Measurements from ENCODE around the gene CD101. TPM values are rescaled to one million over a fixed set of nuclear protein-coding genes. Genes with fewer than 3 reads are reported as not detected.
A peak's percentile ranks its signal among the peaks of the same experiment; 100 is the strongest.

CD101 gene
- polyA plus RNA-seq, 1 donor = 7.9 TPM

DNA sequence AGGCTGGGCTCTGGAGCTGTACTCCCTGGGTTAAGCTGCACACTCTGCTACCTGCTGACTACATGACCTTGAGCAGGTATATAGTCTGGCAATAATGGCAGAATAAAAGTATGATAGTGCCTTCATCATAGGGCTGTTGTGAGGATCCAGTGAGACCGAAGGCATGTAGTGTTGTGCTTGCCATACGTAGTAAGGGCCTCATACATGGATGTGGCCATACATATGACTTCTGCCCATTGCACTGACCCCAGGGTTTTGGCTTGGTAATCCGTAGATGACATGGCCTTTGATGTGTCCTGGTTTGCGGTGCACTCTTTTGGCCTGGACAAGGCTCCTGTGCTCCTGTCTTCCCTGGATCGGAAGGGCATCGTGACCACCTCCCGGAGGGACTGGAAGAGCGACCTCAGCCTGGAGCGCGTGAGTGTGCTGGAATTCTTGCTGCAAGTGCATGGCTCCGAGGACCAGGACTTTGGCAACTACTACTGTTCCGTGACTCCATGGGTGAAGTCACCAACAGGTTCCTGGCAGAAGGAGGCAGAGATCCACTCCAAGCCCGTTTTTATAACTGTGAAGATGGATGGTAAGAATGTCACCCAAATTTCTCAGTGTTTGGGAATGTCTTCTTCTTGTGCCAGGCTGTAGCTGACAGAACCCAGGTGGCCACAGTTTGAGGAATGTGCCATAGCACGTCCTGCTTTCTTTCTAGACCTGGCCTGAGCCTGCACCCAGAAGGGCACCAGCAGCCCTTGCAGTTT lies 17.0 kb upstream of the CD101 start:
- DNase-seq = no peak

DNA sequence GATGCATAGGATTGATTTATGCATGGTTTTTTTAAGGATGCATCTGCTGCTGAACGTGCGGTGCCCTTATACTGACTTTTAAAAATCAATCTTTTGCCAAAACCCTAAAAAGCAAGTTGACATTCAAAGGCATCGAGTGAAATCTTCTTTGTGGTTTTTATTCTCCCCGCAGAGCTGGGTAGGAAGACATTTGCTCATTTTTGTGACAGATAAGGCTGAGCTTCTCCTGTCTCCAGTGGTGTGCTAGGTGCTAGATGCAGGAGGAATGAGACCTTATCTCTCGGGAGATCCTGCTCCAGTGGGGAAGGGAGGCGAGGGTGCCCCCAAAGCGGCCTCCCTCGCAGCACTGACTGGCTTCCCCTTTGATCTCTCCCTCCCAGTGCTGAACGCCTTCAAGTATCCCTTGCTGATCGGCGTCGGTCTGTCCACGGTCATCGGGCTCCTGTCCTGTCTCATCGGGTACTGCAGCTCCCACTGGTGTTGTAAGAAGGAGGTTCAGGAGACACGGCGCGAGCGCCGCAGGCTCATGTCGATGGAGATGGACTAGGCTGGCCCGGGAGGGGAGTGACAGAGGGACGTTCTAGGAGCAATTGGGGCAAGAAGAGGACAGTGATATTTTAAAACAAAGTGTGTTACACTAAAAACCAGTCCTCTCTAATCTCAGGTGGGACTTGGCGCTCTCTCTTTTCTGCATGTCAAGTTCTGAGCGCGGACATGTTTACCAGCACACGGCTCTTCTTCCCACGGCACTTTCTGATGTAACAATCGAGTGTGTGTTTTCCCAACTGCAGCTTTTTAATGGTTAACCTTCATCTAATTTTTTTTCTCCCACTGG lies 14.9 kb upstream of the CD101 start:
- DNase-seq = no peak

DNA sequence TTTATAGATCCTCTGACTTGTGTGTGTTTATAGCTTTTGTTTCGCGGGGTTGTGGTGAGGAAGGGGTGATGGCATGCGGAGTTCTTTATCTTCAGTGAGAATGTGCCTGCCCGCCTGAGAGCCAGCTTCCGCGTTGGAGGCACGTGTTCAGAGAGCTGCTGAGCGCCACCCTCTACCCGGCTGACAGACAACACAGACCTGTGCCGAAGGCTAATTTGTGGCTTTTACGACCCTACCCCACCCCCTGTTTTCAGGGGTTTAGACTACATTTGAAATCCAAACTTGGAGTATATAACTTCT lies 14.4 kb upstream of the CD101 start:
- no peak for DNase-seq

DNA sequence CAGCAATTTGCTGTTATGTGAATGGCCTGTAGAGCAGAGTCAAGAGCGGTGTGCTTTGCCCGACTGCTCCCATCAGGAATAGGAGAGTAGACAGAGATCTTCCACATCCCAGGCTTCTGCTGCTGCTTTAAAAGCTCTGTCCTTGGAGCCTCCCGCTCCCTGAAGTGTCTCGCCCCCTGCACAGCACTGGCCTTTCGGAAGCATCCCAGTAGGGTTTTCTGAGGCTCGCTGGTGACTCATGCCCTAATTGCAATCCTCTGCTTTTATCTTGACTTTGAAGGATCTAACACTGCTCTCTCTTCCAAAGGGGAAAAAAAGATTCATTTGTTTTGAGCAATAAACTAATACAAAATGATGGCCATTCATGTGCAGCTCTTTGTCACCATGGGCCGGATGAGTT lies 13.3 kb upstream of the CD101 start:
- no peak for DNase-seq

DNA sequence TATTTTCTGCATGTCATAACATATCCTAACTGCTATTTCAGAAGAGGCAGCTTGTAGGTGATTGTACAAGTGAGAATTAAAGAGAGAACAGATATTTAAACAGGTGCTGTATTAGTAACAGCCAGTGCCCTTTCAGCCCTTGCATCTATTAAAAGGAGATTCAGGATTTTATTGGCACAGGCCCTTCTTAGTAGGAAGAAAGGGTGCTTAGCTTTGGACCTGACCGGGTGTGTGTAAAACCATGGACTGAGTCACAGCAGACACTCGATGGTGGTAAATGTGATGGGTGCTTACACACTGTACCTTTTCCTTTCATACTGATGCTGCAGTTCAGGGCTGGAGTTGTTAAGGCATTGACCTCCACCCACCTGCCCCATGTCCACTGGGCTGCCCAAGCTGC lies 12.7 kb upstream of the CD101 start:
- DNase-seq = no peak

DNA sequence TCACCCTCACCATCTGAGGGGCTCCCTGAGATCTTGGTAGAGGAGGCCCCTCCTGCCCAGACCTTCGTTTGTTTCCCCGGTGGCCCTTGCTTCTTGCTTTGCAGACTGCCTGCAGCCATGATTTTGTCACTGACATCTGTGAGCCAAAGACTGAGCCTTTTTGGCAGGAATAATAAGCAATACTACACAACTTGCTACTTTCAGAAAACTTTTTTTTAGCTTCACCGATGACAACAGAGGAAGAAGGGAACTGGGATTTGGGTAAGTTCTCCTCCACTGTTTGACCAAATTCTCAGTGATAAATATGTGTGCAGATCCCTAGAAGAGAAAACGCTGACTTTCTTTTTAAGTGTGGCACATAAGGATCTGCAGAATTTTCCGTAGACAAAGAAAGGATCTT lies 11.7 kb upstream of the CD101 start:
- peak; percentile 59 for DNase-seq

DNA sequence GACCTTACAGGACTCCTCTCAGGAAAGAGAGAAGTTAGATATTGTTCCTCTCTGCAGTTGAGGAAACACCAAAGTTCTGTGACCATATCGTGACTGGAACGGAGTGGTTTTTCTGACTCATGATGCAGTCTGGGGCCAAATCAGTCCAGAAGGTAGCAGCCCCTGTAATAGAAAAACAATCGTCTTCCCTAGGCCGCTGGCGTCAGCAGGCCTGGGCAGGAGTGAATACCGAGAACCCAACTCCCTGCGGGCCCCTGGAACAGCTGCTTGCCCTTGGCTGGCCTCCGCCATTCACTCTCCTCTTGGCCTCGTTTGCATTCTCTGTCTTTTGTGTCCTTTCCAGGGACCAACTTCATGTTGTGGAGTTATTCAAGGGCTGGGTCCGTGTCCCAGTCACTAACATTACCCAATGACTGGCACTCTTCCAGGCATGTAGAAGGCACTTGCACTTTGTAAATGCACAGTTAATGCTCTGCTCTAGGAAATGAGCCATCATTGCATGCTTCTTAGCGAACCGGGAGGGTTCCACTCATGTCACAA lies 10.9 kb upstream of the CD101 start:
- peak; percentile 77 for DNase-seq

DNA sequence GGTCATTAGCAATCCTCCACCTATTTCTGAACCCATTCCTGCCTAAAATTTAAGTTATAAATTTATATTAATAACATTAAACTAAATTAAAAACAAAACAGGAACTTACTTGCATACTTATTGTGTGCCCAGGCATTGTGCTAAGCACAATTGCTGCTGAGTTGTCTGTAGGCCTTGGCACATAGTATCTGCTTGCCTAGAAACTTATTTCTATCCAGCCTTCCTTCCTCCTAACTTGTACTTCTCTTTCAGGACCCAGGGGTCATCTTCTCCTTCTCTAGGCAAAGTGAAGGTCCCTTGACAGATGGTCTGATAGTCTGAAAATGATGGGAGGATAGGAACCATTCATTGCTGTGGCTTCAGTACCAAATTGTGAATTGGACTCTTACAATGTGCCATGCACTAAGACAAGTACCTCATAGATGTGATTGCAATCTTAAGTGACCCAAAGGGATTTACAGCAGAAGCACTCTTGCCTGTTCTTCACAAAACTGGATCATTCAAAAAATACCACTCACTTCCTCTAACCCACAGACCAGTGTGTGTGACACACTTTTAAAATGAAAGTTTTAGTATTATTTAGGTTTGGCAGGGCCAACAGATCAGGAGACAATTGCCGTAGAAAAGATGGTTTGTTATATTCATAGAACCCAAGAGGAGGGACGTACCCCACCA lies 10.3 kb upstream of the CD101 start:
- no peak for DNase-seq

DNA sequence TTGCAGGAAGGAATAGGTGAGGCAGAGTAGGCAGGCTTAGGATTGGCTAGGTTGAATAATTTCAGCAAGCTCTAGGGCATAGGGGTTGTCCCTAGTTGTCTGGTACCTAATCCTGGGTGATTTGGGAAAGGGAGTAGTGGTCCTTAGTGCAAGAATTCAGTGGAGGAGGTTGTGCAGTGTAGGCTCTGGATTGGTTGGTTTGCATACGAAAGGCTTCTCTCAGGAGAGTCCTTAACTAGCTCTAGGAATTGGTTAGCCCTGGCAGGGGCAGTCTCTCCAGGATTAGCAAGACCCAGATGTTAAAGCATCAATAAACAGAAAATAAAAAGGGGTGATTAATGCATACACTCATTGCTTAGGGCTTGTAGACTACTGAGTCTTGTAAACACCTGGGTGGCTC lies 9.6 kb upstream of the CD101 start:
- no peak for DNase-seq

DNA sequence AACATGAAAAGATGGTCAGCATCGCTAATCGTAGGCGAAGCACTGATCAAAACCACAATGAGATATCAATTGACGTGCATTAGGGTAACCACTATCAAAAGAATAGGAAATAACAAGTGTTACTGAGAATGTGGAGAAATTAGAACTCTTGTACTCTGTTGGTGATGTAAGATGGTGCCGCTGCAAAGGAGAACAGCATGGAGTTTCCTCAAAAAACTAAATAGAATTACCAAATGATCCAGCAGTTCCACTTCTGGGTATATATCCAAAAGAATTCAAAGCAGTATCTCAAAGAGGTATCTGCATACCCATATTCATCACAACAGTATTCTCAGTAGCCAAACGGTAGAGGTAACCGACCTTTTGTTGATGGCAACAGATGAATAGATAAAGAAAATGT lies 8.3 kb upstream of the CD101 start:
- DNase-seq = no peak

DNA sequence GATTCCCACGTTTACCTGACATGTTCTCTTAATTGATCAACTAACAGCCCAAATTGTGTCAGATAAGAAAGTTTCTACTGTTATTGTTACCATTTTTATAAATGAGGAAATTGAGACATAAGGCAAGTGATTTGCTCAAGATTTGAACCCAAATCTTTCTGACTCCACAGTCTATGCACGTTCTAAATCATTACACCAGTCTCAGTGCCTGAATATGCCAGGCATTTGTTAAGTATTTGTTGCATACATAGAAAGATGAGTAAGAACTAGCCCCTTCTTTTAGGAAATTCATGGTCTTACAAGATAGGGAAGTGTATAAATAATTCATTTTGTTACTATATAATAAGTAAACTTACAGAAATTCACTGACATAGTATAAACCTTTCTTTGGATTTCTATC lies 7.1 kb upstream of the CD101 start:
- DNase-seq = no peak

DNA sequence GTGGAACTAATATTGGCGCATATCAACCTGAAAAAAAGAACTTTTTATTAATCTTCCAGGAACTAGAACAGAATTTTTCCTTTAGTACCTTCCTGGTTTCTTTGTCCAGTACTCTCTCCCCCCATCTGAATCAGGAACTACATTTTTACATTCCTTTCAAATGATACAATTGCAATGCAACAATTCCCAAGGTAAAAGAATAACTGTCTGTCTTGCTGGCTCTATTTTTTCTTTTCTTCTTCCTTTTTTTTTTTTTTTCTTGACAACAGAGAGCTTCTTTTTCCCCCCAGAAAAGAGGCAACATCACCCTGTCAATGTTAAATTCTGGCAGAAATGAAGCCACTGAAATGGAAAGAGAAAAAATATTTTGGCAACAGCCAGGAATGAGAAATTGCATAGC lies 4.5 kb upstream of the CD101 start:
- no peak for DNase-seq

DNA sequence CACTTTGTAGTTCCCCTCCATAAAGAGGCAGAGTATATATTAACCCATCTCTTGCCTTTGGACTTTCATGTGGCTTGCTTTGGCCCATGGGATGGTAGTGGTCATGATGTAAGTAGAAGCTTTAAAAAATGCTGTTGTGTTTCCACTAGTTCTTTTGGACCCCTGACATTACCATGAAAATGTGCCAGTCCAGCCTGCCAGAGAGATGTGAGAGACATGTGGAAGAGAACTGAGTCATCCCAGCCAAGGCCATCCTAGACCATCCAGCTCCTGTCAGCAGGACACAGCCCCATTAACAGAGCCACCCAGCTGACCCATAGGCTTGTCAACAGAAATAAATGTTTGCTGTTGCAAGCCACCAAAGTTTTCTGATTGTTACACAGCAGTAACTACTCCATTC lies 3.9 kb upstream of the CD101 start:
- DNase-seq = no peak

DNA sequence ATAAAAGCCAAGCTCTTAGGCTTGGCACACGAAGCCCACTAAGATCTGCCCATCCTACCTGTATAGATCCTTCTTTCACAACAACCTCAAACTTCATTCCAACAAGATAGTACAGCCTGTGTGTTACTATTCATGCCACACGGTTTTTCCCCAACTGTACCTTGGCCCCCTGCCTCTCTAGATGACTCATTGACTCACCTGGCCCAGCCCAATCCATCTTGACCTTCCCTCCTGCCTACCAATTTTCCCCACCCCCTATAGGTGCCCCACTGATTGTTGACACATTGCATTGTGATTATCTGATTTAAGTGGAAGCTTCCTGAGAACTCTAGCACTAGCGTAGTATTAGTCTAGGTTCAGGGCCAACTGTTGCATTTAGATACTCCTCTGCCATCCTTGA lies 2.0 kb upstream of the CD101 start:
- no peak for DNase-seq

DNA sequence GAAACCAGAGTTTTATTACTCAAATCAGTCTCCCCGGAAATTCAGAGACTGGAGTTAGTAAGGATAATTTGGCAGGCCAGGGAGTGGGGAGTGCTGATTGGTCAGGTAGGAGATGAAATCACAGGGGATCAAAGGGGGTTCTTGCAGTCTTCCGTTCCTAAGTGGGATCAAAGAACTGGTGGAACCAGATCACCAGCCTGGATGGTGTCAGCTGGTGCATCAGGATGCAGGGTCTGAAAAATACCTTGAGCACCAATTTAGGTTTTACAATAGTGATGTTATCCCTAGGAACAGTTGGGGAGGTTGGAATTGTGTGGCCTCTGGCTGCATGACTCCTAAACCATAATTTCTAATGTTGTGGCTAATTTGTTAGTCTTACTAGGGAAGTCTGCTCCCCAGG lies 1.4 kb upstream of the CD101 start:
- no peak for DNase-seq

DNA sequence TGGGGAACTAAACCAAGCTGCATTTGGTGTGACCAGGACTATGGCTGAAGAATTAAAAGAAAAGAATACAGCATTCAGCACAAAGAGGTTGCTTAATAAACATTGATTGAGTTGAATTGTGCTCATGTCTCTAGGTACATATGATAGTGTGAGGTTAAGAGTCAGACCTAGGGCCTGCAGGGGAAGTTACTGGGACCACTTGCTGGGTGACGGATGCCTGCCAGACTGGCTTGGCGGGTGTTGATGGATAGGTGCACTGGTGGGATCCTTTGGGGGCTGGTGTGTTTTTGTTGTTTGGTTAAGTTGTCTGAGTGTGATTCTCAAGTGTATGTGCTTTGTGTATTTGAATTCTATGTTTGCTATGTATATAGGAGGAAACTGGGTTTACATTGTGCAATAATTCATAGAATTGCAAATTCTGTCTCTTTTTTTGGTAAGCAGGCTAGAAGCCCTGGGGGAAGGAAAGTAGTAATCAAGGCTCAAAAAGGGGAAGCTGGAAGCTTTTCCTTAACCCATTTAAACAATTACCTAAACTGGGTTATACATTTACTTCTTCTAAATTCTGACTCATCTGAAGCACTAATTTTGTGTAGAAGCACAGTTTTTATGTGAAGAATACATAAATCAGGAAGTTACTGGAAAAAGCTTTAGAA lies 1.8 kb downstream of the CD101 start:
- no peak for DNase-seq

DNA sequence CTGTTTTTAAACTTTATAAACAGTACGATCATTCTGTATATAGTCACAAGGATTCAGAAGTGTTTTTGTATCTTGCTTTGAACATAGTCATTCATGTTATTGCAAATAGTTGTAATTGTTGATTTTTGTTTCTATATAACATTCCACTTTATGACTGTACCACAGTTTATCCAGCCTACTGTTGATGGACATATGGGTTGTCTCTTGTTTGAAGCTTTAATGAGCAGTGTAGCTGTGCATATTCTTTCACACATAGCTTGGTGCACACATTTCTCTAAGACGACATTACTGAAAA lies 6.1 kb downstream of the CD101 start:
- no peak for DNase-seq

DNA sequence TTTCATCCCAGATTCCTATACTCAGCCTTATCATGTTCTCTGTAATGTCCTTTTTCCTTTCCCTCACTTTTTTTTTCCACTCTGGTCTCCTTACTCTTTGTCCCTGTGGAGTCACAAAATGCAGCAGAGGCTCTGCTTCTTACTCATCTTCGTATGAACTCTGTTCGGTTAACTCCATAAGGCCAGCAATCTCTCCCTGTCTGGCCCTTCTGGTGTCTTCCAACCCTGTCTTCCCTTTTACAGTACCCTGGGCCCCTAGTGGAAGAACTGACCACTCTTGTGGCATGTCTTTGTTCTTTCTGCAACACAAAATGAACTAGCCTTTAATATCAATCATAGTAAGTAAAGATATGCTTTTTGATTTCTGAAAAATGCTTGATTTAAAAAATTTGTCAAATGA lies 7.1 kb downstream of the CD101 start:
- DNase-seq = no peak

DNA sequence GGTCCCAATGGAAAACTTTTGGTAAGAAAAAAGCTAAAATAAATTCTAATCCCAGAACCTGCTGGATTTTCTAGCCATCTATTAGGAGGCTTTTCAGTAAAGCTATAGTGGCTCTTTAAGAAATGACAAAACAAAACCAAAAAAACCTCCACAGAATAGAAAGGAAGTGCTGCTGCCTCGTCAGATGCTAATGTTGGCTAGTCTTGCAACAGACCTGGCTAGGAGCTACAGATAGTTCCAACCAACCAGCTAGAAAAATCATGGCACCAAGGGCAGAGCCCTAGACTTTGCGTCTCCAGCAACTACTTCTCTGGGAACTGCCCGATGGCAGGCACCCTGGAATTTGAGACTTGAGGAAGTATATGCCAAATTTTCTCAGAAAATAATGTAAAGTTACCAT lies 7.6 kb downstream of the CD101 start:
- no peak for DNase-seq

DNA sequence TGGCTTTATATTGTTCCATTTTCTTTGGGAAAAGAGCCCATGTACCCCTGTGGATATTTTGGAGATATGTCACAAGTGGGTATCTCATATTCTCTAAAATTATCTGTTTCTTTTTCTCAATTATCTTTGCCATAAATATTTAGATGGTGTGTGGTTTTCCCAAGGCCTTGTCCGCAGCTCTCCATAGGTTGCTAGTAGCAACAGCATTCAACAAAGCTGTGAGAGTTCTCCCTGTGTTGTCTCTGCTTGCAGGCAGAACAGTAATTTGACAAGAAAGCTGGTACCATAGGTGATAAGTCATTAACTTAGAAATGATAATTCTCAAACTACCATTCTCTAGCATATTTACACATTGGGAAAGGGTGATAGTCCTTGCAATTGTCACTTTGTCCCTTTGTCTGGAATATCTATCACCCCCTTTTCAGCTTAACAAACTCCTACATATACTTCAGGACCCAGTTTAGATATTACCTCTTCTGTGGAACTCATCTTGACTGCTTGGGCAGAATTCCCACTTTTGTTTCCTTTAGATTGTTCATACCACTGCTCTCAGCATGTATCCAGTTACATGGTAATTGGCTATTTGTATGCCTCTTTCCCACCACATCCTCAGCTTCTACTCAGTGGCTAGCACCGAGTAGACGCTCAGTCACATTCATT lies 8.9 kb downstream of the CD101 start:
- DNase-seq = no peak

DNA sequence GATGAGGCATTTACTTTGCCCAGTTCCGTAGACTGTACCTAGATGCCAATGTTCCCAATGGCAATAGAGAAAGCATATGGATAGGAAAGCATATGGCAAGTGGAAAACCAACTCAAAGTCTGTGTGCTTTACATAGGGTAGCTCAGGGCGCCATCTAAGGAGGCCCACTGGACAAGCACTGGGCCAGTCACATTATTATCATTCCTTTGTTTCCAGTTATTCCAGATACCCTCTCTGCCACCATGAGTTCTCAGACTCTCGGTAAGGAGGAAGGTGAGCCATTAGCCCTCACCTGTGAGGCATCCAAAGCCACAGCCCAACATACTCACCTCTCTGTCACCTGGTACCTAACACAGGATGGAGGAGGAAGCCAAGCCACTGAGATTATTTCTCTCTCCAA lies 9.8 kb downstream of the CD101 start:
- DNase-seq = no peak

DNA sequence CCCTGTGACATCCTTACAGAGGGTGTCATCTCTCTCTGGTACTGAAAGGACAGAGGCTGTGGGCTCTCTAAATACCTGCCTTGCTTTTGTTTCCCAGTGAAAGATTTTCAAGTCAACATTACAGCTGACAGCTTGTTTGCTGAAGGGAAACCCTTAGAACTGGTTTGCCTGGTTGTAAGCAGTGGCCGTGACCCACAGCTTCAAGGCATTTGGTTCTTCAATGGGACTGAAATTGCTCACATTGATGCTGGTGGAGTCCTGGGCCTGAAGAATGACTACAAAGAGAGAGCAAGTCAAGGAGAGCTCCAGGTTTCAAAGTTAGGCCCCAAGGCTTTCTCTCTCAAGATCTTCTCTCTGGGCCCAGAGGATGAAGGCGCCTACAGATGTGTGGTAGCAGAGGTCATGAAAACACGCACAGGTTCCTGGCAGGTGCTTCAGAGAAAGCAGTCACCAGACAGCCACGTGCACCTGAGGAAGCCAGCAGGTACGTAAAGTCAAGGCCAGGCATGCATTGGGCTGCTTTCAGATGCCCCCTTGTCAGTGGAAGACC lies 11.8 kb downstream of the CD101 start:
- DNase-seq = no peak
